HG03432 (cell line): ENCODE results near the gene SEC24B.
A peak's percentile ranks its signal among the peaks of the same experiment; 100 is the strongest.
"Not testable (repeated sequence)": the region's sequence is repeated elsewhere in the genome, so short reads cannot be mapped to it uniquely, and the experiment has no call there.

Experiments used
- ATAC-seq: cut with Tn5 transposase; IDR thresholded peaks from one replicate; pipeline ENCODE4 v1.9.1; 2021; ENCODE audit warnings: mild to moderate bottlenecking, moderate library complexity; ENCODE audit not compliant: unreplicated experiment

SEC24B gene

DNA sequence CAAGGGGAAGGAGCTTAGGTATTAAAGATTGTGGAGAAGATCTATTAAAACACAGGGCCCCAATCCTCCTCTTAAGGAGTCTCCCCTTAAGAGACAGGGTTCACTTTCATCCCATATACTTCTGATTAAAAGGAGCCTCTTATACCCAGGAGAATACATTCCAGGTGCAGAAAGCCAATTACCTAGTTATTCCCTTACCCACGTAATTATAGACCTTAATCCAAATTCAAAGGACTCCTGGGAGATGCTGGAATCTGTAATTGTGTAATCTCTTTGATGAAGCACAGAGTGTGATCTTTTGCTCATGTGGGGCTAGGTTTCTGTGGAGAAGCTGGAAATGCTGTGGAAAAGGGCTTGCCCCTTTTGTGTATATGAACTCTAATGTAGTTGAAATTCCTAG is 1.4 kb upstream of the SEC24B start:
- ATAC-seq: no peak

DNA sequence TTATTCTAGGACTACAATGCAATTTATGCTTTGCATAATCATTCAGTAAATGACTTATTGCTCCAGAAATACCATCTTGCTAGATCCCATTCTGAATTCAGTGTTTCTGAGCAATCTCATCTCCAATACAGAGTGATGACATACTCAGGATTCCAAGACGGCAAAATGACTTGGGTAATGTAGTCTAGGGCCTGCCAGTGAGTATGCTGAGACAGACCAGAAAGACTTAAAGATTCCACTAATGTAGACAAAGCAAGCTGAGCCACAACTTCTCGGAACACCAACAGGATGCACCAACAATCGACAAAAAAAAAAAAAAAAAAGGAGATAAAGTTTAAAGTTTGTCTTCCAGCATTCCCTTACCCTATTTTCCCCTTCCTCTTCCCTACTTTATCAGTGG is 919 bp upstream of the SEC24B start:
- ATAC-seq: no peak

DNA sequence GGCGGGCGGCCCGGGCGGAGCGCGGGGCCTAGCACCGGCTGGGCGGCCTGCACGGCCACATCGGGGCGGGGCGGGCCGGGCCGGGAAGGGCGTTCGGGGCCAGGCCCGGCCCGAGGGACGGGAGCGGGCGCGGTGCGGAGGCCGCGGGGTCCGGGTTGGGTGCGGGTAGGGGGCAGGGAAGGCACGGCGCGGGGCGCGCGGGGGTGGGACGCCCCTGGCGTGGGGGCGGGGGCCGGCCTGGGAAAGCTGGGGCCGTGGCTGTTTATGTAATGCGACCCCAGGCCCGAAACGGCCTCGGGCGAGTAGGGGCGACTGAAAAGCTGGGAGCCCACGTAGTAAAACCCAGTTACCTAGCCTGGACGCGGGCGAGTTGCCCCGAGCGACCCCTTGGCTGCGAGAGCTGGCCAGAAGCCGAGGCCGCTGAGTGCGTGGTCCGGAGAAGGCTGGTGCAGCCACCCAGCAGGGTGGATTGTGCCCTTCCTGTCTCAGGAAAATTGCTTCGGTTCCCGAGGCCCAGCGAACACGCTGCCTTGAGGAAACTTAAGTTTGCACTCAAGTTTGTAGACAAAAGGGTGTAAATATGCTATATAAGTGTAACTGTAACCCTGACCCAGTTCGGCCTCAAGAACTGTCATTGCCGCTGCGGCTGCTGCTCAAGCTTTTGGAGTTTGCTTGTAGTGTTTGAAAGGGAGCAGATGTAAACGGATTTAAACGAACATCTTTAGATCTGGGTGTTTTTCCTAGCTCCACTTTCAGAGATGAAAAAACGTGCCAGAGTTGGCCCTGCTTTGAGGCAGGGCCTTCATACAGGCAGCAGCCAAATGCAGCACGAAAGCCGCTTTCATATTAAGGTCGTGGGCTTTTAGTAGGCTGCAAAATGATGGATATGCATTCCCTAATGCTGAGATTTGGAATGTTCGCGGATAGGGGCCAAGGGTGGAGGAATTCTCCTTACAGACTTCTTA is 674 bp downstream of the SEC24B start:
- ATAC-seq: peak; percentile 50

DNA sequence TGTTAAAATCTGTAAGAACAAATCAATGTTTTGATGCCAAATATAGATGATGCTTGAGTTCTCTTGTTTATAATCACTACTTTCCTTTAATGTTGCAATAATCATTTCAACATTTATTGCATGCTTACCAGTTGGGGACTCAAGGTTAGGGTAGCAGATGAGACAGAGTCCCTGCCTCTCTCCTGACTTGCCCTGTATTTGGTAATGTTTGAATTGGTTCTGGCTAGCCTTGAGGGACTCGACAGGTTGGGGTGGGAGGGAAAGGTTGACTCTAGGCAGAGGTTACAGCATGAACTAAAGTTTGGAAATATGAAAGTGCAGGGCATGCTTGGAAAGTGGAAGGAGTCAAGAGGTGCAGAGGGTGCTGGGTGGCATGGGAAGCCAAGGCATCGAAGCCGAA is 2.0 kb downstream of the SEC24B start:
- ATAC-seq: no peak

- ATAC-seq: no peak
Observed at GRCh38 chr4:109436504-109436903, 2.9 kb downstream of the SEC24B start.

GRCh38 chr4:109440948-109441347 is 7.3 kb downstream of the SEC24B start:
- no peak for ATAC-seq

- ATAC-seq: no peak
Observed at GRCh38 chr4:109441862-109442458, 8.3 kb downstream of the SEC24B start.

- peak; percentile 76 for ATAC-seq
Observed at GRCh38 chr4:109444182-109444844, 10.7 kb downstream of the SEC24B start.

DNA sequence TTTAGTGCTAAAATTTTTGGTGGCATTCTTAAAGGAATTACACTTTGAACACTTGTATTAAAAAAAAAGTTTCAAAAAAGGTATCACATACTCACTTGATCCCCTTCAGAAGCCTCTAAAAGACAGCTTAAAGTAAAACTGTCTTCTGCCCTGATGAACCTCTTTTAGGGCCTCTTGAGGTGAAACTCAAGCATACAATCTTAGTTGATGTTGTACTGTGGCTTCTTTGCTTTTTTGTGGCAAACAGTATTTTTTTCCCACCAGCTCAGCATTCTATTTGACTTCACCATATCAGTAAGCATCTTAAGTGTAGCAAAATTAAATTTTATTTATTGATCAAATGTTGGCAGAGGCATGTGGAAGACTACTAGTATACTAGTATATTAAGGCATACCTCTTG is 13.7 kb downstream of the SEC24B start:
- ATAC-seq: no peak

- no peak for ATAC-seq
Observed at GRCh38 chr4:109451544-109452273, 18.1 kb downstream of the SEC24B start.

GRCh38 chr4:109453110-109453509 is 19.5 kb downstream of the SEC24B start:
- not testable (repeated sequence) for ATAC-seq

- ATAC-seq: peak; percentile 78
Observed at GRCh38 chr4:109462297-109462696, 28.7 kb downstream of the SEC24B start.

DNA sequence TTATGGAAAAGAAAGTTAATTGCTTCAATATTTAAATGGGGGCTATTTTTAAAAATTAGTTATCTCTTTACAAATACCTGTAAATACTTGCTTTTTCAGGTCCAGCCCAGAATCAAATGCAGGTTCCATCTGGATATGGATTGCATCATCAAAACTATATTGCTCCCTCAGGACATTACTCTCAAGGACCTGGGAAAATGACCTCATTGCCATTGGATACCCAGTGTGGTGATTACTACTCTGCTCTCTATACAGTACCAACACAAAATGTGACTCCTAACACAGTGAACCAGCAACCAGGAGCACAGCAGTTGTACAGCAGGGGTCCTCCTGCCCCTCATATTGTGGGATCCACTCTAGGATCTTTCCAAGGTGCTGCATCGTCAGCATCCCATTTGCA is 29.2 kb downstream of the SEC24B start:
- no peak for ATAC-seq

DNA sequence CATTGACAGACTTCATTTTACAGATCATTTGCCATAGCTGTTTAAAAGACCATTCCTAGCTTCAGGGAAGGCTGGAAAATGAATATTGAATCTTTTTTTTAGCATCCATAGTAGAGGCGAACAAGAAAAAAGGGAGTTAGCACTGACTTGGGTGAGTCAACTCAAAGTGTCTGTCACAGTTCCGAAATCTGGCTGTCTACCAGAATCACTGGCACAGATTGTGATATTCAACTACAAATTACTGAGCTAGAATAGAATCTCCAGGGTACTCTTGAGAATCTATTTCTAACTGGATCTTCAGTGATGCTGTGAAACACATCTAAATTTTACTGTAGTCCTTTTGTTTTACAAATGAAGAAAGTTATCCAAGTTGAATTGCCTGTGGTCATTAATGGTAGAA is 31.5 kb downstream of the SEC24B start:
- ATAC-seq: no peak

- ATAC-seq: no peak
Observed at GRCh38 chr4:109469915-109470314, 36.3 kb downstream of the SEC24B start.

- no peak for ATAC-seq
Observed at GRCh38 chr4:109472343-109472761, 38.7 kb downstream of the SEC24B start.

DNA sequence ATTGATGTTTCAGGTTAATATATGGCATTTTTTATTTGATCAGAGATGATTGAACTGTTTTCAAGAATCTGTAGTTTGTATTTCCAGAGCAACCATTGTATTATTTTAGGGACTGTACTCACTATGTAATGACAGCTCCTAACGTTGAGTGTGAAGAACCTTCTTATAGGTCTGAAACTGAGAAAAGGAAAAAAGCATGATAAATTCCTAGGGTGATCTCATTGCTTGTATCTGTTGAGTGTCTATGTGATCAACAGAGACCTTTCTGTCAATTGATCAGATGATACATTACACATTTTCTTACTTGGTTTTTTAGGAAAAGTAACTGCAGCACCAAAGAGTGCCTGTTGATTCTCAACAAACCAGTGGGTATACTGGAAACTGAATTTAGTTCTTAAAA is 40.2 kb downstream of the SEC24B start:
- no peak for ATAC-seq

DNA sequence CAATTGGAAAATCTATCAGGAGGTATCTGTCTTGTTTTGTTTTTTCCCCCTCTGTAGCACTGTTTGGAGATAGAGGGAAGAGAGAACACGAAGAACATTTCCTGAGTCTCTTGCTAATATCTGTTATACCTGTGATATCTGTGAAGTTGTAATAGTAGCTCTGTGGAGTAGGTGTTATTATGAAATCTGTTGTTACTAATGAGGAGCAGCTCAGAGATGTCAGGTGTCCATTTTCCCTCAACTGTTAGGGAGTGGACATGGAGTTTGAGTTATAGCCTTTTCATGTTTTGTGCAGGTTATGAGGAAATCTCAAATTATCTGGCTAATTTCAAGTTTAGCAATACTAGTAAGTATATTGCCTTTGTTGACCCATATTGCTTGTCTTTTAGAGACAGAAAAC is 52.4 kb downstream of the SEC24B start:
- ATAC-seq: no peak

DNA sequence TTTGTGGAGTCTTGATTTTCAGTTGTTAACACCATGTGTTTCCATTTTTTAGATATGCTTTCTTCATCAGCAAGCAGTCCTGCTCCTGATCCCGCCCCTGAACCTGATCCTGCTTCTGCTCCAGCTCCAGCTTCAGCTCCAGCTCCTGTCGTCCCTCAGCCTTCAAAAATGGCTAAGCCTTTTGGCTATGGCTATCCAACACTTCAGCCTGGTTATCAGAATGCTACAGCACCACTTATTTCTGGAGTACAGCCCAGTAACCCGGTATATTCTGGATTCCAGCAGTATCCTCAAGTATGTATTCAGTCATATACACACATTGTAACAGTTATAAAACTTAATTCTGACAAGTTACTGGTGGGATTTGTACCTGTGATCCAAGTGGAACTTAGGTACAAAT is 60.9 kb downstream of the SEC24B start:
- no peak for ATAC-seq

- ATAC-seq: no peak
Observed at GRCh38 chr4:109495514-109495913, 61.9 kb downstream of the SEC24B start.

DNA sequence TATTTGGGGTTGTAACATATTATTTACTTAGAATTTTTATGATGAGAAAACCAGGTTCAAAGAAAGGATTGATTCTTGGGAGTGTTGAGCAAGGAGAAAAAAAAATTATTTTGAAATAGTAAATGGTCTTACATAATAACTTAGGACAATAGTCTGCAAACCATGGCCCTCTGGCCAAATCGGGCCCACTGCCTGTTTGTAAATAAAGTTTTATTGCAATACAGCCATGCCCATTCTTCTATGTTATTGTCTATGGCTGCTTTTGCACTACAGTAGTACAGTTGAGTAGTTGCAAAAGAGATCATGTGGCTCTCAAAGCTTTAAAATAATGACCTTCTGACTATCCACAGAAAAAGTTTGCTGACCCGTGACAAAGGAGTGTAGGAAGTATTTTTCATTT is 63.3 kb downstream of the SEC24B start:
- ATAC-seq: no peak
